Measurements from ENCODE around the gene SAYSD1.

SAYSD1 gene

DNA sequence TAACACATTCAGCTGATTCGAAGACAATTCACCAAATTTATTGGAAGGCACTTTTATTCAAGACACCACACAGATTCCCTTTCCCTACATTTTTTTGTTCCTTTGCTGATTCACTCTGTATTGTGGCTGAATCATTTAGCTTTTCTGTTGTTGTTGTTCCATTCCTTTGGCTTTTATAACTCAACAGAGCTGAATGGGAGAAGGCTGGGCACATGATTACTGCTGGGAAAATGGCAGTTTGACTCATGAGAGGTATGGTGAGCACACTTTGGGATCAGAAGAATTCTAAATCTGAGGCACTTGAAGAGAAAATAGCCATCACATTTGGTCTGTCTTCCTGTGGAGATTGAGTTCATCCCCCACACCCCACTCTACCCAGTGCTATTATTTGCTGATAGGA is 15.7 kb upstream of the SAYSD1 start:
- no peak for ATAC-seq (ENCODE audit: insufficient read depth, low read depth)
- no peak overlapping the region for H3K4me2 ChIP-seq (ENCODE audit: insufficient read depth, low read length)

DNA sequence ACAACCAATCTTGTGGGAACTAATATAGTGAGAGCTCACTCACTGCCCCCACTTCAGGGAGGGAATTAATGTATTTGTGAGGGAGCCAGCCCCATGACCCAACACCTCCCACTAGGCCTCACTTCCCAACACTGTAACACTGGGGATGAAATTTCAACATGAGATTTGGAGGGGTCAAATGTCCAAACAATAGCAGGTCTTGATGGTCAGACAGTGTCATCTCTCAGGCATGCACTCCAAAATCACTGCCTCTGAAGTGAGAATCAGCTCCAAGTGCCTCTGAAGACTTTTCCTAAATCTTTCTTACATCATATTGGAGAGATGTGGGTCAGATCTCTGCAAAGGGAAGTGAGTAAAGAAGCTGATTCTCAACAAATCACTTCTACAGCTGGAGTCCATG is 13.8 kb upstream of the SAYSD1 start:
- ATAC-seq (ENCODE audit: insufficient read depth, low read depth) (no peak), DNase-seq (no peak)
- Histone ChIP-seq H2AFZ (ENCODE audit: low read depth, low read length) (no peak overlapping the region), H3K79me2 (ENCODE audit: insufficient read depth, low read length) (no peaks in the 10 kb centered on the region), H3K4me2 (ENCODE audit: insufficient read depth, low read length) (no peak overlapping the region), H3K27ac (ENCODE audit: low read length) (no peak overlapping the region), H4K20me1 (ENCODE audit: insufficient read depth, low read length) (no peaks in the 10 kb centered on the region), H3K4me1 (ENCODE audit: insufficient read depth, low read length) (no peaks in the 10 kb centered on the region), H3K9me3 (ENCODE audit: insufficient read depth, low read length, severe bottlenecking) (no peaks in the 10 kb centered on the region), H3K4me3 (ENCODE audit: low read depth in 1 of 2, low read length in 2 of 2) (no peak overlapping the region), H3K9ac (ENCODE audit: low read depth, low read length) (no peak overlapping the region), H3K27me3 (ENCODE audit: insufficient read depth, low read length, poor library complexity) (no peaks in the 10 kb centered on the region), H3K36me3 (ENCODE audit: insufficient read depth, low read length) (no peaks in the 10 kb centered on the region)
- no peak for TF ChIP-seq CTCF (IDR thresholded peaks at IDR 0.05; ENCODE audit: borderline replicate concordance, extremely low read depth, low read length, poor library complexity, severe bottlenecking)
- no peak for TF ChIP-seq EZH2 (IDR thresholded peaks at IDR 0.05; ENCODE audit: borderline replicate concordance, low read depth, low read length, severe bottlenecking)

More for the DNA sequence above, 15.7 kb upstream of the SAYSD1 start:
- no peak for DNase-seq
- H3K4me1 ChIP-seq (ENCODE audit: insufficient read depth, low read length) = no peaks in the 10 kb centered on the region
- H3K27ac ChIP-seq (ENCODE audit: low read length) = no peak overlapping the region
- no peaks in the 10 kb centered on the region for H3K79me2 ChIP-seq (ENCODE audit: insufficient read depth, low read length)
- no peak overlapping the region for H3K9ac ChIP-seq (ENCODE audit: low read depth, low read length)
- no peaks in the 10 kb centered on the region for H3K9me3 ChIP-seq (ENCODE audit: insufficient read depth, low read length, severe bottlenecking)
- no peaks in the 10 kb centered on the region for H4K20me1 ChIP-seq (ENCODE audit: insufficient read depth, low read length)
- H3K36me3 ChIP-seq (ENCODE audit: insufficient read depth, low read length) = no peaks in the 10 kb centered on the region
- no peak overlapping the region for H3K4me3 ChIP-seq (ENCODE audit: low read depth in 1 of 2, low read length in 2 of 2)
- no peaks in the 10 kb centered on the region for H3K27me3 ChIP-seq (ENCODE audit: insufficient read depth, low read length, poor library complexity)
- TF ChIP-seq EZH2 (IDR thresholded peaks at IDR 0.05; ENCODE audit: borderline replicate concordance, low read depth, low read length, severe bottlenecking) (no peak), CTCF (IDR thresholded peaks at IDR 0.05; ENCODE audit: borderline replicate concordance, extremely low read depth, low read length, poor library complexity, severe bottlenecking) (no peak)
- no peak overlapping the region for H2AFZ ChIP-seq (ENCODE audit: low read depth, low read length)

DNA sequence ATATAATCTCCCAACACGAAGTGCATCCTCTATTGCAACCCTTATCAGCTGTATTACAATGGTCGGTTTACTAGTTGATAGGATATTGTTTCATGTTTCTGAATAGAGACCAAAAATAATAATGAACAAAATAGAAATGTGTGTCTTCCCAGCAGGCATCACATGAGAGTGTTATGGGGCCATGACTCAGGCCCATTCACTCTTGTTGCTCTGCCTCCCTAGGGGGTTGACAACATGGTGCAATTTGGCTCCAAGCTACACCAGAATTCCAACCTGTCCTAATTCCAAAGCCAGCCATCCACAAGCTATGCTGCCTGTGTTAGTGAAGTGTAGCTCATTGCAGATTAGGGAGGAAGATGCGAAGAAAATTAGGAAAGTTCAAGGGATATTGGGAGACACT is 13.1 kb upstream of the SAYSD1 start:
- Histone ChIP-seq H3K4me1 (ENCODE audit: insufficient read depth, low read length) (no peaks in the 10 kb centered on the region), H3K79me2 (ENCODE audit: insufficient read depth, low read length) (no peaks in the 10 kb centered on the region), H3K4me3 (ENCODE audit: low read depth in 1 of 2, low read length in 2 of 2) (no peak overlapping the region), H2AFZ (ENCODE audit: low read depth, low read length) (no peak overlapping the region), H3K4me2 (ENCODE audit: insufficient read depth, low read length) (no peak overlapping the region), H4K20me1 (ENCODE audit: insufficient read depth, low read length) (no peaks in the 10 kb centered on the region), H3K27ac (ENCODE audit: low read length) (no peak overlapping the region), H3K27me3 (ENCODE audit: insufficient read depth, low read length, poor library complexity) (no peaks in the 10 kb centered on the region), H3K9ac (ENCODE audit: low read depth, low read length) (no peak overlapping the region), H3K36me3 (ENCODE audit: insufficient read depth, low read length) (no peaks in the 10 kb centered on the region), H3K9me3 (ENCODE audit: insufficient read depth, low read length, severe bottlenecking) (no peaks in the 10 kb centered on the region)
- no peak for TF ChIP-seq CTCF (IDR thresholded peaks at IDR 0.05; ENCODE audit: borderline replicate concordance, extremely low read depth, low read length, poor library complexity, severe bottlenecking)
- TF ChIP-seq EZH2 (IDR thresholded peaks at IDR 0.05; ENCODE audit: borderline replicate concordance, low read depth, low read length, severe bottlenecking) = no peak
- DNase-seq (no peak), ATAC-seq (ENCODE audit: insufficient read depth, low read depth) (no peak)

DNA sequence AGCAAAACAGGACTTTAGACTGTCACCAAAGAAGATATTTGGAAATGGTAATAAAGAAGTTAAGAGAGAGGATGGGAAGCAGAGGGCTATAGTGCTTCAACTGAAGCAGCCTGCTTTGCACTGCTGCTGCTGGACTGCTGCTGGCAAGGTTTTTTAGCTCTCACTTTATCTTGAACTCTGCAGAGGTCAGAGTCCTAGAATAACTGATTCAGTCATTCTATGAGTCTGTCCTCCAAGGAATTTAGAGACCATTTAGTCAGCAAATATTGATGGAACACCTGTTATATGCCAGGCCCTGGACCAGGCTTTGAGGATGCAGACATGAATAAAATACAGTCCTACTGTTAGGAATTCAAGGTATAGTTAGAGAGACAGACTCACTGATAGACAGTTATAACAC is 9.1 kb upstream of the SAYSD1 start:
- no peak overlapping the region for H3K4me2 ChIP-seq (ENCODE audit: insufficient read depth, low read length)
- H2AFZ ChIP-seq (ENCODE audit: low read depth, low read length) = no peak overlapping the region
- H3K4me3 ChIP-seq (ENCODE audit: low read depth in 1 of 2, low read length in 2 of 2) = no peak overlapping the region
- TF ChIP-seq EZH2 (IDR thresholded peaks at IDR 0.05; ENCODE audit: borderline replicate concordance, low read depth, low read length, severe bottlenecking) (no peak), CTCF (IDR thresholded peaks at IDR 0.05; ENCODE audit: borderline replicate concordance, extremely low read depth, low read length, poor library complexity, severe bottlenecking) (no peak)
- no peak for ATAC-seq (ENCODE audit: insufficient read depth, low read depth)
- H3K9me3 ChIP-seq (ENCODE audit: insufficient read depth, low read length, severe bottlenecking) = no peaks in the 10 kb centered on the region
- no peaks in the 10 kb centered on the region for H4K20me1 ChIP-seq (ENCODE audit: insufficient read depth, low read length)
- no peak for DNase-seq
- H3K27ac ChIP-seq (ENCODE audit: low read length) = no peak overlapping the region
- no peak overlapping the region for H3K9ac ChIP-seq (ENCODE audit: low read depth, low read length)
- H3K27me3 ChIP-seq (ENCODE audit: insufficient read depth, low read length, poor library complexity) = no peaks in the 10 kb centered on the region
- H3K4me1 ChIP-seq (ENCODE audit: insufficient read depth, low read length) = no peaks in the 10 kb centered on the region
- H3K79me2 ChIP-seq (ENCODE audit: insufficient read depth, low read length) = no peaks in the 10 kb centered on the region
- no peaks in the 10 kb centered on the region for H3K36me3 ChIP-seq (ENCODE audit: insufficient read depth, low read length)

Data from DND-41 (cell line).